Liver (tissue), 3 donors: Measurements from ENCODE around the gene FBLN1.

Experiments used
- ATF3 ChIP-seq: IDR thresholded peaks from 2 replicates; pipeline ENCODE4 v1.6.1; 2016; ENCODE audit warnings: antibody characterized with exemption
- GABPA ChIP-seq, 2 donors: IDR thresholded peaks in 1 of 2; conservative IDR thresholded peaks in 1 of 2; 2 replicates each; pipeline ENCODE4 v1.6.1; 2016; ENCODE audit warnings: antibody characterized with exemption in 2 of 2, mild to moderate bottlenecking in 1 of 2, moderate library complexity in 1 of 2
- MAX ChIP-seq: IDR thresholded peaks from 2 replicates; pipeline ENCODE4 v1.6.1; 2016; ENCODE audit warnings: antibody characterized with exemption
- RAD21 ChIP-seq, 2 donors: IDR thresholded peaks; 2 replicates each; pipeline ENCODE4 v1.6.1; 2016; ENCODE audit warnings: antibody characterized with exemption in 2 of 2, mild to moderate bottlenecking in 2 of 2
- YY1 ChIP-seq: IDR thresholded peaks from 2 replicates; pipeline ENCODE4 v1.6.1; 2016; ENCODE audit warnings: antibody characterized with exemption, mild to moderate bottlenecking
- TF ChIP-seq, protein P1 (sequence below): fragments of 150-350 bp; IDR thresholded peaks from 2 replicates; pipeline ENCODE4 v1.5.1; 2017; ENCODE audit warnings: improper control_type of control experiment, low read depth, low read length; ENCODE audit not compliant: missing input control
- TF ChIP-seq, protein P2 (sequence below): IDR thresholded peaks from 2 replicates; pipeline ENCODE4 v1.6.1; 2016; ENCODE audit warnings: antibody characterized with exemption, mild to moderate bottlenecking
- donor health status: healthy.
- donor health status: healthy.

GRCh38 chr22:45645150-45645525 is 142.5 kb downstream of the FBLN1 start:
- TF ChIP-seq, protein P1, sequence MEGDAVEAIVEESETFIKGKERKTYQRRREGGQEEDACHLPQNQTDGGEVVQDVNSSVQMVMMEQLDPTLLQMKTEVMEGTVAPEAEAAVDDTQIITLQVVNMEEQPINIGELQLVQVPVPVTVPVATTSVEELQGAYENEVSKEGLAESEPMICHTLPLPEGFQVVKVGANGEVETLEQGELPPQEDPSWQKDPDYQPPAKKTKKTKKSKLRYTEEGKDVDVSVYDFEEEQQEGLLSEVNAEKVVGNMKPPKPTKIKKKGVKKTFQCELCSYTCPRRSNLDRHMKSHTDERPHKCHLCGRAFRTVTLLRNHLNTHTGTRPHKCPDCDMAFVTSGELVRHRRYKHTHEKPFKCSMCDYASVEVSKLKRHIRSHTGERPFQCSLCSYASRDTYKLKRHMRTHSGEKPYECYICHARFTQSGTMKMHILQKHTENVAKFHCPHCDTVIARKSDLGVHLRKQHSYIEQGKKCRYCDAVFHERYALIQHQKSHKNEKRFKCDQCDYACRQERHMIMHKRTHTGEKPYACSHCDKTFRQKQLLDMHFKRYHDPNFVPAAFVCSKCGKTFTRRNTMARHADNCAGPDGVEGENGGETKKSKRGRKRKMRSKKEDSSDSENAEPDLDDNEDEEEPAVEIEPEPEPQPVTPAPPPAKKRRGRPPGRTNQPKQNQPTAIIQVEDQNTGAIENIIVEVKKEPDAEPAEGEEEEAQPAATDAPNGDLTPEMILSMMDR = no peak
- TF ChIP-seq, protein P2, sequence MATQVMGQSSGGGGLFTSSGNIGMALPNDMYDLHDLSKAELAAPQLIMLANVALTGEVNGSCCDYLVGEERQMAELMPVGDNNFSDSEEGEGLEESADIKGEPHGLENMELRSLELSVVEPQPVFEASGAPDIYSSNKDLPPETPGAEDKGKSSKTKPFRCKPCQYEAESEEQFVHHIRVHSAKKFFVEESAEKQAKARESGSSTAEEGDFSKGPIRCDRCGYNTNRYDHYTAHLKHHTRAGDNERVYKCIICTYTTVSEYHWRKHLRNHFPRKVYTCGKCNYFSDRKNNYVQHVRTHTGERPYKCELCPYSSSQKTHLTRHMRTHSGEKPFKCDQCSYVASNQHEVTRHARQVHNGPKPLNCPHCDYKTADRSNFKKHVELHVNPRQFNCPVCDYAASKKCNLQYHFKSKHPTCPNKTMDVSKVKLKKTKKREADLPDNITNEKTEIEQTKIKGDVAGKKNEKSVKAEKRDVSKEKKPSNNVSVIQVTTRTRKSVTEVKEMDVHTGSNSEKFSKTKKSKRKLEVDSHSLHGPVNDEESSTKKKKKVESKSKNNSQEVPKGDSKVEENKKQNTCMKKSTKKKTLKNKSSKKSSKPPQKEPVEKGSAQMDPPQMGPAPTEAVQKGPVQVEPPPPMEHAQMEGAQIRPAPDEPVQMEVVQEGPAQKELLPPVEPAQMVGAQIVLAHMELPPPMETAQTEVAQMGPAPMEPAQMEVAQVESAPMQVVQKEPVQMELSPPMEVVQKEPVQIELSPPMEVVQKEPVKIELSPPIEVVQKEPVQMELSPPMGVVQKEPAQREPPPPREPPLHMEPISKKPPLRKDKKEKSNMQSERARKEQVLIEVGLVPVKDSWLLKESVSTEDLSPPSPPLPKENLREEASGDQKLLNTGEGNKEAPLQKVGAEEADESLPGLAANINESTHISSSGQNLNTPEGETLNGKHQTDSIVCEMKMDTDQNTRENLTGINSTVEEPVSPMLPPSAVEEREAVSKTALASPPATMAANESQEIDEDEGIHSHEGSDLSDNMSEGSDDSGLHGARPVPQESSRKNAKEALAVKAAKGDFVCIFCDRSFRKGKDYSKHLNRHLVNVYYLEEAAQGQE = no peak
- TF ChIP-seq RAD21 (IDR thresholded peaks at IDR 0.05) (no peak), ATF3 (no peak), YY1 (no peak), MAX (no peak), GABPA (IDR thresholded peaks at IDR 0.05 in 1 of 2, conservative IDR thresholded peaks at IDR 0.05 in 1 of 2) (no peak)
